Neural cell (in vitro differentiated cells): ENCODE data around the gene ATF6B. TPM values are rescaled to one million over a fixed set of nuclear protein-coding genes. Genes with fewer than 3 reads are reported as not detected.
A peak's percentile ranks its signal among the peaks of the same experiment; 100 is the strongest.

ENCODE experiments used
- H2AFZ ChIP-seq: fragments of 200-600, 300-800 bp; sonication (generic), shearing (Covaris generic); 2 replicates; pipeline ENCODE4 v1.6.0; 2014; ENCODE audit warnings: low read depth, mild to moderate bottlenecking, antibody characterized with exemption, low read length, moderate library complexity
- H3F3A ChIP-seq: fragments of 200-600 bp; shearing (Covaris generic); 2 replicates; pipeline ENCODE4 v1.6.1; 2016; ENCODE audit warnings: mild to moderate bottlenecking, moderate library complexity, mixed read lengths, antibody characterized with exemption, low read length; ENCODE audit not compliant: insufficient read depth, poor library complexity, severe bottlenecking
- H3K27ac ChIP-seq: fragments of 200-600, 300-800 bp; sonication (generic), shearing (Covaris generic); 2 replicates; pipeline ENCODE4 v1.5.1; 2014; ENCODE audit warnings: mild to moderate bottlenecking, low read length, moderate library complexity
- H3K27me3 ChIP-seq: fragments of 300-800, 200-600 bp; sonication (generic), shearing (Covaris generic); 2 replicates; pipeline ENCODE4 v1.6.0; 2014; ENCODE audit warnings: mild to moderate bottlenecking, low read depth, low read length, moderate library complexity; ENCODE audit not compliant: insufficient read depth
- H3K36me3 ChIP-seq: fragments of 300-800, 200-600 bp; sonication (generic), shearing (Covaris generic); 2 replicates; pipeline ENCODE4 v1.5.1; 2014; ENCODE audit warnings: mild to moderate bottlenecking, antibody characterized with exemption, low read length, moderate library complexity; ENCODE audit not compliant: insufficient read depth
- H3K4me2 ChIP-seq: fragments of 300-800, 200-600 bp; sonication (generic), shearing (Covaris generic); 2 replicates; pipeline ENCODE4 v1.6.0; 2014; ENCODE audit warnings: mild to moderate bottlenecking, low read length
- H3K4me3 ChIP-seq: fragments of 300-800, 200-600 bp; sonication (generic), shearing (Covaris generic); 2 replicates; pipeline ENCODE4 v1.5.1; 2014; ENCODE audit warnings: mild to moderate bottlenecking, low read length, moderate library complexity
- H3K79me2 ChIP-seq: fragments of 200-600 bp; shearing (Covaris generic); replicated peaks from 2 replicates; pipeline ENCODE4 v1.6.0; 2014; ENCODE audit warnings: mild to moderate bottlenecking, low read length, moderate library complexity; ENCODE audit not compliant: insufficient read depth
- H3K9ac ChIP-seq: fragments of 300-800, 200-600 bp; sonication (generic), shearing (Covaris generic); 2 replicates; pipeline ENCODE4 v1.6.1; 2016; ENCODE audit warnings: mild to moderate bottlenecking, low read length, mixed read lengths
- H3K9me2 ChIP-seq: fragments of 200-600 bp; shearing (Covaris generic); 2 replicates; pipeline ENCODE4 v1.6.1; 2016; ENCODE audit warnings: mild to moderate bottlenecking, low read length, mixed read lengths; ENCODE audit not compliant: insufficient read depth
- H3K9me3 ChIP-seq: fragments of 200-600, 300-800 bp; sonication (generic), shearing (Covaris generic); 2 replicates; pipeline ENCODE4 v1.6.1; 2016; ENCODE audit warnings: mild to moderate bottlenecking, mixed run types, low read length, moderate library complexity, mixed read lengths
- H4K20me1 ChIP-seq: fragments of 200-600 bp; shearing (Covaris generic); 2 replicates; pipeline ENCODE4 v1.6.1; 2016; ENCODE audit warnings: mild to moderate bottlenecking, mixed run types; ENCODE audit not compliant: insufficient read depth
- EP300 ChIP-seq: fragments of 450-650 bp; conservative IDR thresholded peaks from 2 replicates; pipeline ENCODE4 v1.6.1; 2014; ENCODE audit warnings: antibody characterized with exemption, mild to moderate bottlenecking, moderate library complexity; ENCODE audit not compliant: poor library complexity, severe bottlenecking
- EZH2 ChIP-seq: fragments of 200-600, 300-800 bp; shearing (Covaris generic), sonication (generic); IDR thresholded peaks from 2 replicates; pipeline ENCODE4 v1.6.1; 2014; ENCODE audit warnings: antibody characterized with exemption, low read length, borderline replicate concordance, mild to moderate bottlenecking; ENCODE audit not compliant: insufficient read depth, poor library complexity, severe bottlenecking
- MXI1 ChIP-seq: fragments of 450-650 bp; conservative IDR thresholded peaks from 2 replicates; pipeline ENCODE4 v1.6.1; 2014; ENCODE audit warnings: antibody characterized with exemption, mild to moderate bottlenecking; ENCODE audit not compliant: poor library complexity, severe bottlenecking
- POLR2AphosphoS5 ChIP-seq: IDR thresholded peaks from 2 replicates; pipeline ENCODE4 v1.6.1; 2012
- RAD21 ChIP-seq: fragments of 450-650 bp; conservative IDR thresholded peaks from 2 replicates; pipeline ENCODE4 v1.6.1; 2014; ENCODE audit warnings: antibody characterized with exemption, mild to moderate bottlenecking, moderate library complexity
- SMC3 ChIP-seq: fragments of 450-650 bp; conservative IDR thresholded peaks from 2 replicates; pipeline ENCODE4 v1.6.1; 2014; ENCODE audit warnings: antibody characterized with exemption, mild to moderate bottlenecking, moderate library complexity; ENCODE audit not compliant: poor library complexity
- TAF1 ChIP-seq: IDR thresholded peaks from 2 replicates; pipeline ENCODE4 v1.6.1; 2012; ENCODE audit warnings: low read depth
- polyA plus RNA-seq: library from polyadenylated mRNA; depleted of rRNA; stranded (reverse); fragments of >200 nt; gene quantifications from 2 replicates; pipeline ENCODE4 v1.2.3, GENCODE V29; 2014
- TF ChIP-seq, protein P1 (sequence below): fragments of 450-650 bp; IDR thresholded peaks from 2 replicates; pipeline ENCODE4 v1.5.1; 2014; ENCODE audit warnings: antibody characterized with exemption, mild to moderate bottlenecking, moderate library complexity; ENCODE audit not compliant: poor library complexity, severe bottlenecking
- TF ChIP-seq, protein P2 (sequence below): IDR thresholded peaks from 2 replicates; pipeline ENCODE4 v1.6.1; 2012; ENCODE audit warnings: borderline replicate concordance

Gene ATF6B
- polyA plus RNA-seq, 1 donor from 2014 or later, result 44.3 TPM

DNA sequence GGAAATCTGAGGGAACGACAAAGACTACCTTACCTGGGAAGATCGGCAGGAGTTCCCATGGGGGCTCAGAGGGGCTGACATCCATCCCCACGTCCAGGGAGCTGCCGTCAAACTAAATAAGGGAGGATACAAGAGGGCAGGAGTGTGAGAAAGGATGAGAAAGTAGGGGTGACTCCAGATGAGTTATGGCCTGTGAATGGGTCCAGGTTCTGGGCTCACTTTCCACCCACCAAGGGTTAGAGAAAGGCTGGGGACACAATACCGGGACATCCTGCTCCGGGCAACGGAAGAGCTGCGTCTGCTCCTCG lies 683 bp downstream of the ATF6B start:
- no peaks in the 10 kb centered on the region for H3K36me3 ChIP-seq
- H3K9me3 ChIP-seq, result no peaks in the 10 kb centered on the region
- H3K27ac ChIP-seq, result peak overlapping the region; percentile 98
- no peaks in the 10 kb centered on the region for H4K20me1 ChIP-seq
- peaks cover 25% of the 10 kb centered on the region for H3K79me2 ChIP-seq
- H2AFZ ChIP-seq, result no peak overlapping the region
- no peaks in the 10 kb centered on the region for H3K9me2 ChIP-seq
- TF ChIP-seq RAD21 (no peak), MXI1 (no peak), EP300 (no peak), POLR2AphosphoS5 (no peak), SMC3 (no peak), TAF1 (no peak), EZH2 (no peak)
- TF ChIP-seq, protein P1, sequence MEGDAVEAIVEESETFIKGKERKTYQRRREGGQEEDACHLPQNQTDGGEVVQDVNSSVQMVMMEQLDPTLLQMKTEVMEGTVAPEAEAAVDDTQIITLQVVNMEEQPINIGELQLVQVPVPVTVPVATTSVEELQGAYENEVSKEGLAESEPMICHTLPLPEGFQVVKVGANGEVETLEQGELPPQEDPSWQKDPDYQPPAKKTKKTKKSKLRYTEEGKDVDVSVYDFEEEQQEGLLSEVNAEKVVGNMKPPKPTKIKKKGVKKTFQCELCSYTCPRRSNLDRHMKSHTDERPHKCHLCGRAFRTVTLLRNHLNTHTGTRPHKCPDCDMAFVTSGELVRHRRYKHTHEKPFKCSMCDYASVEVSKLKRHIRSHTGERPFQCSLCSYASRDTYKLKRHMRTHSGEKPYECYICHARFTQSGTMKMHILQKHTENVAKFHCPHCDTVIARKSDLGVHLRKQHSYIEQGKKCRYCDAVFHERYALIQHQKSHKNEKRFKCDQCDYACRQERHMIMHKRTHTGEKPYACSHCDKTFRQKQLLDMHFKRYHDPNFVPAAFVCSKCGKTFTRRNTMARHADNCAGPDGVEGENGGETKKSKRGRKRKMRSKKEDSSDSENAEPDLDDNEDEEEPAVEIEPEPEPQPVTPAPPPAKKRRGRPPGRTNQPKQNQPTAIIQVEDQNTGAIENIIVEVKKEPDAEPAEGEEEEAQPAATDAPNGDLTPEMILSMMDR, result no peak
- TF ChIP-seq, protein P2, sequence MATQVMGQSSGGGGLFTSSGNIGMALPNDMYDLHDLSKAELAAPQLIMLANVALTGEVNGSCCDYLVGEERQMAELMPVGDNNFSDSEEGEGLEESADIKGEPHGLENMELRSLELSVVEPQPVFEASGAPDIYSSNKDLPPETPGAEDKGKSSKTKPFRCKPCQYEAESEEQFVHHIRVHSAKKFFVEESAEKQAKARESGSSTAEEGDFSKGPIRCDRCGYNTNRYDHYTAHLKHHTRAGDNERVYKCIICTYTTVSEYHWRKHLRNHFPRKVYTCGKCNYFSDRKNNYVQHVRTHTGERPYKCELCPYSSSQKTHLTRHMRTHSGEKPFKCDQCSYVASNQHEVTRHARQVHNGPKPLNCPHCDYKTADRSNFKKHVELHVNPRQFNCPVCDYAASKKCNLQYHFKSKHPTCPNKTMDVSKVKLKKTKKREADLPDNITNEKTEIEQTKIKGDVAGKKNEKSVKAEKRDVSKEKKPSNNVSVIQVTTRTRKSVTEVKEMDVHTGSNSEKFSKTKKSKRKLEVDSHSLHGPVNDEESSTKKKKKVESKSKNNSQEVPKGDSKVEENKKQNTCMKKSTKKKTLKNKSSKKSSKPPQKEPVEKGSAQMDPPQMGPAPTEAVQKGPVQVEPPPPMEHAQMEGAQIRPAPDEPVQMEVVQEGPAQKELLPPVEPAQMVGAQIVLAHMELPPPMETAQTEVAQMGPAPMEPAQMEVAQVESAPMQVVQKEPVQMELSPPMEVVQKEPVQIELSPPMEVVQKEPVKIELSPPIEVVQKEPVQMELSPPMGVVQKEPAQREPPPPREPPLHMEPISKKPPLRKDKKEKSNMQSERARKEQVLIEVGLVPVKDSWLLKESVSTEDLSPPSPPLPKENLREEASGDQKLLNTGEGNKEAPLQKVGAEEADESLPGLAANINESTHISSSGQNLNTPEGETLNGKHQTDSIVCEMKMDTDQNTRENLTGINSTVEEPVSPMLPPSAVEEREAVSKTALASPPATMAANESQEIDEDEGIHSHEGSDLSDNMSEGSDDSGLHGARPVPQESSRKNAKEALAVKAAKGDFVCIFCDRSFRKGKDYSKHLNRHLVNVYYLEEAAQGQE, result no peak
- peak overlapping the region; percentile 94 for H3K9ac ChIP-seq
- peak overlapping the region; percentile 91 for H3K4me2 ChIP-seq
- H3K4me3 ChIP-seq, result peak overlapping the region; percentile 89
- H3F3A ChIP-seq, result no peaks in the 10 kb centered on the region
- no peaks in the 10 kb centered on the region for H3K27me3 ChIP-seq

- no peak overlapping the region for H2AFZ ChIP-seq
- TF ChIP-seq EP300, result no peak
- no peak for TF ChIP-seq MXI1
- TF ChIP-seq EZH2, result no peak
- no peak for TF ChIP-seq SMC3
- TF ChIP-seq, protein P2, result no peak
- TF ChIP-seq, protein P1, result no peak
- no peak for TF ChIP-seq TAF1
- no peak for TF ChIP-seq RAD21
- no peak for TF ChIP-seq POLR2AphosphoS5
- peak overlapping the region; percentile 89 for H3K4me3 ChIP-seq
Measured at GRCh38 chr6:32126880-32127279, 1.2 kb downstream of the ATF6B start.

More at GRCh38 chr6:32126880-32127279, 1.2 kb downstream of the ATF6B start:
- H3K79me2 ChIP-seq, result peaks cover 25% of the 10 kb centered on the region
- H3K27me3 ChIP-seq, result no peaks in the 10 kb centered on the region
- no peaks in the 10 kb centered on the region for H3F3A ChIP-seq
- peak overlapping the region; percentile 91 for H3K4me2 ChIP-seq
- H3K27ac ChIP-seq, result peak overlapping the region; percentile 98
- H3K36me3 ChIP-seq, result no peaks in the 10 kb centered on the region
- no peaks in the 10 kb centered on the region for H4K20me1 ChIP-seq
- no peaks in the 10 kb centered on the region for H3K9me2 ChIP-seq
- no peaks in the 10 kb centered on the region for H3K9me3 ChIP-seq
- peak overlapping the region; percentile 94 for H3K9ac ChIP-seq
